Mammary microvascular endothelial cell (primary cell): ENCODE results near the gene MCU. TPM values are rescaled to one million over a fixed set of nuclear protein-coding genes. Genes with fewer than 3 reads are reported as not detected.

Source experiments
- total RNA-seq: library from RNA; depleted of rRNA; stranded (reverse); fragments of >200 nt; gene quantifications from 2 replicates; pipeline ENCODE4 v1.2.3, GENCODE V29; 2015

MCU gene, protein sequence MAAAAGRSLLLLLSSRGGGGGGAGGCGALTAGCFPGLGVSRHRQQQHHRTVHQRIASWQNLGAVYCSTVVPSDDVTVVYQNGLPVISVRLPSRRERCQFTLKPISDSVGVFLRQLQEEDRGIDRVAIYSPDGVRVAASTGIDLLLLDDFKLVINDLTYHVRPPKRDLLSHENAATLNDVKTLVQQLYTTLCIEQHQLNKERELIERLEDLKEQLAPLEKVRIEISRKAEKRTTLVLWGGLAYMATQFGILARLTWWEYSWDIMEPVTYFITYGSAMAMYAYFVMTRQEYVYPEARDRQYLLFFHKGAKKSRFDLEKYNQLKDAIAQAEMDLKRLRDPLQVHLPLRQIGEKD
- total RNA-seq: 21.1 and 25.1 TPM in 2 replicates

DNA sequence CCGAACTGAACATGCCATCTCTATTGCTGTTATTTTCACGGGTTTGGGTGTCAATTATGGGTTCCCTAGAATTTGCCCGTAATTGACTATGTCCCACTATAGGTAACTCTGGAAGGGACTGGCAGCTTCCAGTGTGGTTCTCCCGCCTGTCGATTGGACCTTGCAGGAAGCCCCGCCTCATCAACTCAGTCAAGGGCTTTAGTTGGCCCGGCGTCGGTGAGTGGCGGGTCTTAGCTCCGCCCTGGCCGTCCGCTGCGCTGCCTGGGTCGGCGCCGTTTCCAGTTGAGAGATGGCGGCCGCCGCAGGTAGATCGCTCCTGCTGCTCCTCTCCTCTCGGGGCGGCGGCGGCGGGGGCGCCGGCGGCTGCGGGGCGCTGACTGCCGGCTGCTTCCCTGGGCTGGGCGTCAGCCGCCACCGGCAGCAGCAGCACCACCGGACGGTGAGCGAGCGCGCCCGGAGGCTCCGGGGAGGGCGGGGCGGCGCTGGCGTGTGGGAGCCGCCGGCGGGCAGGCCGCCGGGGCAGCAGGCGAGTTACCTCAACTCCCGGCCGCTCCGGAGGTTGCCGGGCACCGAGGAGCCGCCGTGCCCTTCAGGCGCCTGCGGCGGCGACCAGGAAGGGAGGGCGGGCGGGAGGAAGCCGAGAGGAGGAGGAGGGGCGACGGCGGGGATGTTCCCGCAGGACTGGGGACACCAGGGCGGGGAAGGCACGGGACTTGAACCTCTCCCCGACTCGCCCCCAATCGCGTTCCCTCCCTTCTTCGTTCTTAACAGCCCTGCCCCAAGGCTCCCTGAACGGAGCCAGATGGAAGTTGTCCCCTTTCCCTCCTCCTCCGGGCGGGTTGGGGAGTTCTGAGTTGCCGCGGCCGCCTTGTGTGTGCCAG is at the start of gene MCU:
MCU (plus strand) TSS at position 281 of the 881 bp plus-strand sequence; CDS start at position 290, 9 bp downstream.

DNA sequence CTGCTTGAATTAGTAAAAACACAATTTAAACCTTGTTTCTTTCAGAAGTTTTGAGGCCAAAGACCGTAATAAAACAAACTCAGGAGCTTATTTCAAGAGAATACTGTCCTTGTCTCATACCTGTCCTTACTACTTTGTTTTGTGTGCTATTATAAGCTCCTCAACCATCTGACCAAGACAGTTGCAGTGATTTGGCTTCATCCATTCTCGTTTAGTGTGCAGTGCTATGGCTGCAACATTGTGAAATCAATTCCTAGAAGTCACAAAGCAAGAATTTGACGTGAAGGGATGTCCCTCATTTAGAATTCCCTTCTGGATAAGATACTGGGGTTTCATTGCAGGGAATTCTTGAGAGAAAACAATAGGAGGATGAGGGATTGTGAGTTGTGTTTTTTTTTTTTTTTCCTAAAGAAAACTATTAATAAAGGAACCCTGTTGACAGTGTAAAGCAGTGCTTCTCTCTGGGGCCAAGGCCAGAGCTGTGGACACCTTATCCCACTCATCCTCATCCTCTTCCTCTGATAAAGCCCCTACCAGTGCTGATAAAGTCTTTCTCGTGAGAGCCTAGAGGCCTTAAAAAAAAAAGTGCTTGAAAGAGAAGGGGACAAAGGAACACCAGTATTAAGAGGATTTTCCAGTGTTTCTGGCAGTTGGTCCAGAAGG is 201.3 kb downstream of the MCU start, which contains the start of gene OIT3:
OIT3 (plus strand) TSS at position 604 of the 663 bp plus-strand sequence. CDS start 60 bp downstream, outside the sequence.

Other genes starting within 250 kb of the MCU start
- gene MICU1, start 66.1 kb upstream of the MCU start, total RNA-seq: 36.5 and 41.4 TPM in 2 replicates
- not detected in 2 replicates for gene OIT3, start 201.6 kb downstream of the MCU start, total RNA-seq